DND-41 (cell line): ENCODE results near the gene VWCE.

ENCODE experiments used
- ATAC-seq: fragments of 200-7000 bp; cut with Tn5 transposase; 3 replicates; pipeline ENCODE4 v1.9.1; 2021; ENCODE audit warnings: low read depth; ENCODE audit not compliant: insufficient read depth
- DNase-seq: peaks from one replicate; pipeline ENCODE4 v3.0.0-alpha.2; 2020
- H2AFZ ChIP-seq: 2 replicates; pipeline ENCODE4 v1.6.0; 2012; ENCODE audit warnings: low read depth, low read length
- H3K27ac ChIP-seq: 2 replicates; pipeline ENCODE4 v1.5.1; 2012; ENCODE audit warnings: low read length, inconsistent platforms
- H3K27me3 ChIP-seq: fragments of 200-600 bp; sonication (generic); 2 replicates; pipeline ENCODE4 v1.6.0; 2012; ENCODE audit warnings: low read length, mild to moderate bottlenecking, inconsistent platforms; ENCODE audit not compliant: insufficient read depth, poor library complexity
- H3K36me3 ChIP-seq: 2 replicates; pipeline ENCODE4 v1.5.1; 2012; ENCODE audit warnings: low read length, inconsistent platforms; ENCODE audit not compliant: insufficient read depth
- H3K4me1 ChIP-seq: 2 replicates; pipeline ENCODE4 v1.5.1; 2012; ENCODE audit warnings: mild to moderate bottlenecking, low read length; ENCODE audit not compliant: insufficient read depth
- H3K4me2 ChIP-seq: 2 replicates; pipeline ENCODE4 v1.6.0; 2012; ENCODE audit warnings: mild to moderate bottlenecking, moderate library complexity, low read length, inconsistent platforms; ENCODE audit not compliant: insufficient read depth
- H3K4me3 ChIP-seq, 2 experiments: fragments of 200-600 bp in 1 of 2; shearing (Covaris generic) in 1 of 2; 2 replicates each; pipeline ENCODE4 v1.5.1; 2012 to 2016; ENCODE audit warnings: inconsistent platforms in 2 of 2, low read length in 2 of 2, mild to moderate bottlenecking in 2 of 2, low read depth in 1 of 2, moderate library complexity in 1 of 2
- H3K79me2 ChIP-seq: 2 replicates; pipeline ENCODE4 v1.6.0; 2012; ENCODE audit warnings: low read length, inconsistent platforms; ENCODE audit not compliant: insufficient read depth
- H3K9ac ChIP-seq: 2 replicates; pipeline ENCODE4 v1.6.0; 2012; ENCODE audit warnings: low read depth, mild to moderate bottlenecking, inconsistent platforms, low read length, moderate library complexity
- H3K9me3 ChIP-seq: 2 replicates; pipeline ENCODE4 v1.5.1; 2012; ENCODE audit warnings: low read length, moderate library complexity, mild to moderate bottlenecking, inconsistent platforms; ENCODE audit not compliant: insufficient read depth, severe bottlenecking
- H4K20me1 ChIP-seq: 2 replicates; pipeline ENCODE4 v1.6.0; 2012; ENCODE audit warnings: low read length; ENCODE audit not compliant: insufficient read depth
- EZH2 ChIP-seq: IDR thresholded peaks from 3 replicates; pipeline ENCODE4 v1.6.1; 2012; ENCODE audit warnings: borderline replicate concordance, low read depth, mild to moderate bottlenecking, moderate library complexity, low read length, inconsistent platforms; ENCODE audit not compliant: severe bottlenecking
- TF ChIP-seq, protein P1 (sequence below): IDR thresholded peaks from 2 replicates; pipeline ENCODE4 v1.5.1; 2012; ENCODE audit warnings: borderline replicate concordance, low read length, moderate library complexity, mild to moderate bottlenecking; ENCODE audit not compliant: poor library complexity, severe bottlenecking; ENCODE audit errors: extremely low read depth

The VWCE gene

DNA sequence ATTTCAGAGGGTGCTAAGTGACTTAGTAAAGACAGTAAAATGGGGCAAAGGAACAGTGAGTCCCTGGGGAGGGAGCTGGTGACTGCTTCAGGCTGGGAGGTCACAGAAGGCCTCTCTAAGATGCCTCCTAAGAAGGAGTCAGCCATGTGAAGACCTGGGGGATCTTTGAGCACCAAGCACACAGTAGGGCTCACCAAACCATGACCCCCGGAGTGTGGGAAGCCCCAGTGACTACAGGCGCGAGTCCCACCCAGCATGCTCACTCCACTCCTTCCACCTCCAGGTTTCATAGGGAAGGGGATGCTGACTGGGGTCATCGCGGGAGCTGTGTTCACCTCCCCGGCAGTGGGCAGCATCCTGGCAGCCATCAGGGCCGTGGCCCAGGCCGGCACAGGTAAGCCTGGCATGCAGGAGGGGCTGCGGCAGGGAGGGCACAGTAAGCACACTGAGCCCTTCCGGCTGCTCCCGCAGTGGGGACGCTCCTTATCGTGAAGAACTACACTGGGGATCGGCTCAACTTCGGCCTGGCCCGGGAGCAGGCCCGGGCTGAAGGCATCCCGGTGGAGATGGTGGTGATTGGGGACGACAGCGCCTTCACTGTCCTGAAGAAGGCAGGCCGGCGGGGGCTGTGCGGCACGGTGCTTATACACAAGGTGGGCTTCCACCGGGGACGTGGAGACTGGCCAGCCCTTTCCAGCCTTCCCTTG, 43.8 kb upstream of the VWCE start:
- peaks cover 27% of the 10 kb centered on the region for H3K4me1 ChIP-seq

DNA sequence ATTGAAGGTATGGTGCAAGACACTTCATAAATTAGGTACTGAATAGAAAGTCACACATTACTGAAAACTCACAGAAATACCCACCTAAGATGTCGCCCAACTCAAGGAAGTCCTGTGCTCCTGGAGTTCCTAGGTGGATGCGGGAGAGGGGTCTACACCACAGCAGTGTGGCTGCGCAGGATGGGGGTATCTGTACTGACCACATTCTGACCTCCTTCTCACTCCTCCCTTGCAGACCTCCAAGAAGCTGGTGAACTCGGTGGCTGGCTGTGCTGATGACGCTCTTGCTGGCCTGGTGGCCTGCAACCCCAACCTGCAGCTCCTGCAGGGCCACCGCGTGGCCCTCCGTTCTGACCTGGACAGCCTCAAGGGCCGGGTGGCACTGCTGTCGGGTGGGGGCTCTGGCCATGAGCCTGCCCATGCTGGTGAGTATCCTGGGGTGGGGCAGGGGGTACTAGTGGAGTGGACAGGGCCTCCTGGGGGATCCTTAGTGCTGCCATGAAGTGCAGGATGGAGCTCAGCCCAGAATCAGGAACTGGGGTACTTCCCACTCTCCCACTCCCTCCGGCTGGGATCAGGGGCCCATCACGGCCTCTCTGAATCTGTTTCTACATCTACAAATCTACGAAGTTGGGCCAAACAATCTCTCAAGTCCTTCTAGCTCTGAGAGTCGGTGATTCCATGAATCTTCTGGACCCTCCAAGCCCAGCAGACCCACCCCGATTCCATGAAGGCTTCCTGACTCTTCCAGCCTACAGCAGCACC, 42.8 kb upstream of the VWCE start:
- H3K36me3 ChIP-seq = peaks cover 6% of the 10 kb centered on the region; the same call in 1 of the 2 replicates
- no peaks in the 10 kb centered on the region for H4K20me1 ChIP-seq
- H3K27me3 ChIP-seq = no peaks in the 10 kb centered on the region
- DNase-seq (no peak), ATAC-seq (no peak)
- no peak overlapping the region for H3K9ac ChIP-seq
- no peak overlapping the region for H3K4me3 ChIP-seq
- H3K4me1 ChIP-seq = peaks cover 34% of the 10 kb centered on the region
- no peak overlapping the region for H3K27ac ChIP-seq
- no peak overlapping the region for H2AFZ ChIP-seq
- H3K4me2 ChIP-seq = no peak overlapping the region
- H3K79me2 ChIP-seq = peaks cover 7% of the 10 kb centered on the region
- TF ChIP-seq EZH2 = no peak
- TF ChIP-seq, protein P1, sequence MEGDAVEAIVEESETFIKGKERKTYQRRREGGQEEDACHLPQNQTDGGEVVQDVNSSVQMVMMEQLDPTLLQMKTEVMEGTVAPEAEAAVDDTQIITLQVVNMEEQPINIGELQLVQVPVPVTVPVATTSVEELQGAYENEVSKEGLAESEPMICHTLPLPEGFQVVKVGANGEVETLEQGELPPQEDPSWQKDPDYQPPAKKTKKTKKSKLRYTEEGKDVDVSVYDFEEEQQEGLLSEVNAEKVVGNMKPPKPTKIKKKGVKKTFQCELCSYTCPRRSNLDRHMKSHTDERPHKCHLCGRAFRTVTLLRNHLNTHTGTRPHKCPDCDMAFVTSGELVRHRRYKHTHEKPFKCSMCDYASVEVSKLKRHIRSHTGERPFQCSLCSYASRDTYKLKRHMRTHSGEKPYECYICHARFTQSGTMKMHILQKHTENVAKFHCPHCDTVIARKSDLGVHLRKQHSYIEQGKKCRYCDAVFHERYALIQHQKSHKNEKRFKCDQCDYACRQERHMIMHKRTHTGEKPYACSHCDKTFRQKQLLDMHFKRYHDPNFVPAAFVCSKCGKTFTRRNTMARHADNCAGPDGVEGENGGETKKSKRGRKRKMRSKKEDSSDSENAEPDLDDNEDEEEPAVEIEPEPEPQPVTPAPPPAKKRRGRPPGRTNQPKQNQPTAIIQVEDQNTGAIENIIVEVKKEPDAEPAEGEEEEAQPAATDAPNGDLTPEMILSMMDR = no peak
- no peaks in the 10 kb centered on the region for H3K9me3 ChIP-seq

More for the DNA sequence above, 43.8 kb upstream of the VWCE start:
- no peaks in the 10 kb centered on the region for H3K79me2 ChIP-seq
- H3K27ac ChIP-seq = no peak overlapping the region
- no peaks in the 10 kb centered on the region for H3K27me3 ChIP-seq
- no peak overlapping the region for H3K4me2 ChIP-seq
- no peak for DNase-seq
- H3K36me3 ChIP-seq = peaks cover 6% of the 10 kb centered on the region; the same call in 1 of the 2 replicates
- TF ChIP-seq, protein P1 = no peak
- no peak for TF ChIP-seq EZH2
- H3K4me3 ChIP-seq = no peak overlapping the region
- no peak overlapping the region for H3K9ac ChIP-seq
- H2AFZ ChIP-seq = no peak overlapping the region
- H3K9me3 ChIP-seq = no peaks in the 10 kb centered on the region
- H4K20me1 ChIP-seq = no peaks in the 10 kb centered on the region
- no peak for ATAC-seq

DNA sequence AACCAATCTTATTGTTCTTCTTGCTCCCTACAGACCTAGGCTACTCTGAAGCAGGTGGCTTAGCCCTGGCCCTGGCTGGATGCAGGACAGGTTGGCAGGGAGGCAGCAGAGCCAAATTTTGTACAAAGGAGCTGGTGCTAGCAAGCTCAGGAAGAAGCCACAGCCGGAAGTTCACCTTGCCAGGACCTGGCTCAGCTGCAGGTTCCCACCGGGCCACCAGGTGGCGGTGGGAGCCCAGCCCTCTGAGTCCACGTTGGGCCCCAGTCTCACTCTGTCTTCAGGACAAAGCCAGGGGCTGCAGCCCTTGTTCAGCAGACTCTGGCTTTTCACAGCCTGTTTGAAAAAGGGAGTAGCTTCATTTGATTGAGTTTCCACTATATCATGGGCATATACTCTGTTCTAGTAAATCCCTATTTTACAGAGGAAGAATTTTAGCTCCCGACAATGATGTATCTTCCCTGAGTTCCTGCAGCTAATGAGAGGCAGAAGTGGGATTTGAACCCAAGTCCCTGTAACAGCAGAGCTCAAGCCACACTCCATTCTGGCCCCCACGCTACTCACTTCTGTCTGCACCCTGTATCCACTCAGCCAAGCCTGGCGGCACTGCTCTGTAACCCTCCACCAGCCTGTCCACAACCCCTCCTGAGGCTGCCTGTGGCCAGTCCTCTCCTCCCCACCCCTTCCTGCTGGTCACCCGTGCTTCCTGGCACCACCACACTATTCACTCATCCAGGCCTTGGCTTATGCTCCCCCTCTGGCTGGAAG, 41.2 kb upstream of the VWCE start:
- peaks cover 2% of the 10 kb centered on the region for H3K36me3 ChIP-seq
- H4K20me1 ChIP-seq = peaks cover 8% of the 10 kb centered on the region; the same call in 1 of the 2 replicates
- peak; percentile 67 for ATAC-seq
- no peaks in the 10 kb centered on the region for H3K27me3 ChIP-seq
- peak overlapping the region; percentile 37 for H3K9ac ChIP-seq
- TF ChIP-seq, protein P1 = peak; percentile 99
- no peak for TF ChIP-seq EZH2
- H3K4me1 ChIP-seq = peaks cover 43% of the 10 kb centered on the region
- H3K27ac ChIP-seq = peak overlapping the region; percentile 82
- peak overlapping the region; percentile 26 for H3K4me2 ChIP-seq
- DNase-seq = peak; percentile 88
- no peak overlapping the region for H3K4me3 ChIP-seq
- H3K9me3 ChIP-seq = no peaks in the 10 kb centered on the region
- H3K79me2 ChIP-seq = peaks cover 23% of the 10 kb centered on the region
- H2AFZ ChIP-seq = peak overlapping the region; percentile 94
